WTC11 (cell line): ENCODE data around the gene ANKRD11. TPM values are rescaled to one million over a fixed set of nuclear protein-coding genes. Genes with fewer than 3 reads are reported as not detected.

Source experiments
- ATAC-seq: fragments of 200-7000 bp; cut with Tn5 transposase; 2 replicates; pipeline ENCODE4 v1.10.0; 2021; ENCODE audit warnings: mild to moderate bottlenecking, moderate library complexity
- CTCF ChIA-PET: fragments of 300-600 bp; sonication (Branson Sonifier 250); formaldehyde crosslinking; loops from one replicate; lab custom pipeline; 2021; ENCODE audit warnings: antibody characterized with exemption; lab: Charles Lee
- POLR2A ChIA-PET: fragments of 350-600 bp; sonication (Branson Sonifier 250); formaldehyde crosslinking; loops from one replicate; lab custom pipeline; 2021; ENCODE audit warnings: antibody characterized with exemption; lab: Charles Lee
- DNase-seq: peaks from one replicate; pipeline ENCODE4 v3.0.0; 2021; ENCODE audit warnings: low spot score
- H3K27ac Mint-ChIP-seq: 2 replicates; pipeline ENCODE4 v1.8.0; 2021; ENCODE audit warnings: mixed read lengths
- H3K27me3 Mint-ChIP-seq: 2 replicates; pipeline ENCODE4 v1.8.0; 2021; ENCODE audit warnings: low read depth, mild to moderate bottlenecking, moderate library complexity, mixed read lengths
- H3K36me3 Mint-ChIP-seq: 2 replicates; pipeline ENCODE4 v1.8.0; 2021; ENCODE audit warnings: mixed read lengths
- H3K4me1 Mint-ChIP-seq: 2 replicates; pipeline ENCODE4 v1.8.0; 2022; ENCODE audit warnings: mixed read lengths
- H3K4me3 Mint-ChIP-seq: 2 replicates; pipeline ENCODE4 v1.8.0; 2021; ENCODE audit warnings: mild to moderate bottlenecking, moderate library complexity, mixed read lengths
- H3K9me3 Mint-ChIP-seq: 2 replicates; pipeline ENCODE4 v1.8.0; 2021; ENCODE audit warnings: mixed read lengths
- ATF1 ChIP-seq: sonication (generic); formaldehyde crosslinking; IDR thresholded peaks from 2 replicates; pipeline ENCODE4 v1.8.1; 2023; ENCODE audit warnings: mild to moderate bottlenecking, moderate library complexity, missing genetic modification reagents
- ATF2 ChIP-seq: sonication (generic); formaldehyde crosslinking; IDR thresholded peaks from 2 replicates; pipeline ENCODE4 v1.8.1; 2022; ENCODE audit warnings: low read depth, missing genetic modification reagents, borderline replicate concordance
- CTCF ChIP-seq: fragments of 200-600 bp; IDR thresholded peaks from 2 replicates; pipeline ENCODE4 v1.8.0; 2022; ENCODE audit warnings: antibody characterized with exemption
- ELF4 ChIP-seq: sonication (generic); formaldehyde crosslinking; IDR thresholded peaks from 2 replicates; pipeline ENCODE4 v1.8.1; 2022; ENCODE audit warnings: low read depth, mild to moderate bottlenecking, moderate library complexity, missing genetic modification reagents
- ESRRA ChIP-seq: sonication (generic); formaldehyde crosslinking; IDR thresholded peaks from 2 replicates; pipeline ENCODE4 v1.8.1; 2022; ENCODE audit warnings: mild to moderate bottlenecking, missing genetic modification reagents, borderline replicate concordance
- ETV6 ChIP-seq: sonication (generic); formaldehyde crosslinking; IDR thresholded peaks from 2 replicates; pipeline ENCODE4 v1.8.1; 2022; ENCODE audit warnings: mild to moderate bottlenecking, missing genetic modification reagents
- FOXP1 ChIP-seq: sonication (generic); formaldehyde crosslinking; IDR thresholded peaks from 2 replicates; pipeline ENCODE4 v1.8.0; 2022; ENCODE audit warnings: missing genetic modification reagents, mild to moderate bottlenecking, moderate library complexity, borderline replicate concordance
- FOXP4 ChIP-seq: sonication (generic); formaldehyde crosslinking; IDR thresholded peaks from 2 replicates; pipeline ENCODE4 v1.8.0; 2022; ENCODE audit warnings: mild to moderate bottlenecking, missing genetic modification reagents
- GRHL2 ChIP-seq: fragments of 250-450 bp; sonication (Bioruptor Pico); IDR thresholded peaks from 2 replicates; pipeline ENCODE4 v1.8.0; 2022; ENCODE audit warnings: mild to moderate bottlenecking, moderate library complexity; ENCODE audit not compliant: insufficient replicate concordance, severe bottlenecking
- HMGA2 ChIP-seq: fragments of 250-450 bp; sonication (Bioruptor Pico); IDR thresholded peaks from 2 replicates; pipeline ENCODE4 v1.4.0; 2021; ENCODE audit warnings: mild to moderate bottlenecking, moderate library complexity
- HMGXB4 ChIP-seq: sonication (generic); formaldehyde crosslinking; IDR thresholded peaks from 2 replicates; pipeline ENCODE4 v1.8.1; 2023; ENCODE audit warnings: mild to moderate bottlenecking, moderate library complexity, missing genetic modification reagents
- IRF2 ChIP-seq: sonication (generic); formaldehyde crosslinking; IDR thresholded peaks from 2 replicates; pipeline ENCODE4 v1.8.0; 2022; ENCODE audit warnings: low read depth, missing genetic modification reagents, borderline replicate concordance
- MAX ChIP-seq: sonication (generic); formaldehyde crosslinking; IDR thresholded peaks from 2 replicates; pipeline ENCODE4 v1.8.0; 2022; ENCODE audit warnings: mild to moderate bottlenecking, missing genetic modification reagents
- NFATC4 ChIP-seq: fragments of 250-450 bp; sonication (Bioruptor Pico); IDR thresholded peaks from 2 replicates; pipeline ENCODE4 v1.9.0; 2021; ENCODE audit warnings: mild to moderate bottlenecking
- NFE2L1 ChIP-seq: sonication (generic); formaldehyde crosslinking; IDR thresholded peaks from 2 replicates; pipeline ENCODE4 v1.8.1; 2023; ENCODE audit warnings: missing genetic modification reagents
- PRDM15 ChIP-seq: sonication (generic); formaldehyde crosslinking; IDR thresholded peaks from 2 replicates; pipeline ENCODE4 v1.8.0; 2022; ENCODE audit warnings: missing genetic modification reagents
- RORB ChIP-seq: fragments of 250-450 bp; sonication (Bioruptor Pico); IDR thresholded peaks from 2 replicates; pipeline ENCODE4 v1.9.0; 2021; ENCODE audit warnings: mild to moderate bottlenecking
- TEAD4 ChIP-seq: sonication (generic); formaldehyde crosslinking; IDR thresholded peaks from 2 replicates; pipeline ENCODE4 v1.8.0; 2022; ENCODE audit warnings: mild to moderate bottlenecking, missing genetic modification reagents
- USF1 ChIP-seq: sonication (generic); formaldehyde crosslinking; IDR thresholded peaks from 2 replicates; pipeline ENCODE4 v1.8.0; 2022; ENCODE audit warnings: mild to moderate bottlenecking, missing genetic modification reagents
- ZMAT4 ChIP-seq: fragments of 250-450 bp; sonication (Bioruptor Pico); IDR thresholded peaks from 2 replicates; pipeline ENCODE4 v1.9.0; 2021; ENCODE audit warnings: mild to moderate bottlenecking
- ZNF396 ChIP-seq: fragments of 250-450 bp; sonication (Bioruptor Pico); IDR thresholded peaks from 2 replicates; pipeline ENCODE4 v1.8.0; 2021; ENCODE audit warnings: mild to moderate bottlenecking, moderate library complexity, borderline replicate concordance
- ZNF416 ChIP-seq: fragments of 250-450 bp; sonication (Bioruptor Pico); IDR thresholded peaks from 2 replicates; pipeline ENCODE4 v1.9.0; 2021; ENCODE audit warnings: mild to moderate bottlenecking, inconsistent platforms
- total RNA-seq: library from RNA; stranded (reverse); gene quantifications from 3 replicates; pipeline ENCODE4 v1.2.3, GENCODE V29; 2021

Gene ANKRD11
- total RNA-seq, 1 experiment from 2014 or later = 184 TPM

- Mint-ChIP-seq H3K27me3 (no peaks in the 10 kb centered on the region), H3K36me3 (no peaks in the 10 kb centered on the region), H3K9me3 (no peaks in the 10 kb centered on the region), H3K4me3 (no peak overlapping the region), H3K27ac (peak overlapping the region; percentile 54; the same call in 1 of the 2 replicates), H3K4me1 (peaks cover 81% of the 10 kb centered on the region)
- POLR2A ChIA-PET = interaction anchor here (0.7 kb wide), 1 partner anchor 14 kb away, joined by 3 read pairs; no protein-coding TSS in a partner anchor
- CTCF ChIA-PET = interaction anchor here (0.6 to 1.0 kb wide), 5 partner anchors 10 to 226 kb away, joined by 3 to 5 read pairs (median 3); no protein-coding TSS in a partner anchor
- DNase-seq (no peak), ATAC-seq (no peak)
- TF ChIP-seq RORB (no peak), CTCF (no peak), ELF4 (CRISPR knock-in tag) (no peak), HMGA2 (no peak), ZNF416 (no peak), TEAD4 (CRISPR knock-in tag) (no peak), ZMAT4 (CRISPR knock-in tag) (no peak), IRF2 (no peak), FOXP4 (CRISPR knock-in tag) (no peak), ATF2 (CRISPR knock-in tag) (no peak), FOXP1 (CRISPR knock-in tag) (no peak), MAX (CRISPR knock-in tag) (no peak), ATF1 (CRISPR knock-in tag) (no peak), USF1 (no peak), NFE2L1 (CRISPR knock-in tag) (no peak), NFATC4 (no peak)
These were observed 45.6 kb downstream of the ANKRD11 start for GRCh38 chr16:89444728-89445127.

- ChIA-PET POLR2A (interaction anchor here (0.7 kb wide), 1 partner anchor 14 kb away, joined by 3 read pairs; no protein-coding TSS in a partner anchor), CTCF (interaction anchor here (0.6 to 1.0 kb wide), 5 partner anchors 9 to 226 kb away, joined by 3 to 5 read pairs (median 3); no protein-coding TSS in a partner anchor)
- no peak for DNase-seq
- Mint-ChIP-seq H3K36me3 (no peaks in the 10 kb centered on the region), H3K4me1 (peaks cover 84% of the 10 kb centered on the region), H3K27me3 (no peaks in the 10 kb centered on the region), H3K4me3 (no peak overlapping the region), H3K9me3 (no peaks in the 10 kb centered on the region), H3K27ac (peak overlapping the region; percentile 71)
- no peak for ATAC-seq
- TF ChIP-seq PRDM15 (CRISPR knock-in tag) (peak; percentile 44; the same call in 1 of the 2 replicates), ETV6 (CRISPR knock-in tag) (no peak), ESRRA (CRISPR knock-in tag) (no peak), HMGXB4 (CRISPR knock-in tag) (no peak), GRHL2 (no peak), ZNF396 (CRISPR knock-in tag) (no peak)
These were observed 46.1 kb downstream of the ANKRD11 start for GRCh38 chr16:89444151-89444723.
